T-helper 2 cell treated with Interferon-gamma antibody and Interleukin-4, amounts not matched to agents 5 μg/mL and 100 μg/mL, for 36 hours (primary cell): ENCODE data around the gene CSPG4.
A peak's percentile ranks its signal among the peaks of the same experiment; 100 is the strongest.
"Not testable (repeated sequence)": the region's sequence is repeated elsewhere in the genome, so short reads cannot be mapped to it uniquely, and the experiment has no call there.

ENCODE experiments used
- DNase-seq: peaks from one replicate; pipeline ENCODE4 v3.0.0; 2021; ENCODE audit warnings: low spot score
- H3K27ac Mint-ChIP-seq: one replicate; pipeline ENCODE4 v1.8.0; 2021; ENCODE audit warnings: mild to moderate bottlenecking, mixed read lengths
- H3K27me3 Mint-ChIP-seq: one replicate; pipeline ENCODE4 v1.8.0; 2021; ENCODE audit warnings: low read depth, mixed read lengths
- H3K36me3 Mint-ChIP-seq: one replicate; pipeline ENCODE4 v1.8.0; 2021; ENCODE audit warnings: low read depth, mixed read lengths
- H3K4me1 Mint-ChIP-seq: one replicate; pipeline ENCODE4 v1.8.0; 2021; ENCODE audit warnings: low read depth, mixed read lengths
- H3K4me3 Mint-ChIP-seq: one replicate; pipeline ENCODE4 v1.8.0; 2022; ENCODE audit warnings: mild to moderate bottlenecking, moderate library complexity, mixed read lengths
- H3K9me3 Mint-ChIP-seq: one replicate; pipeline ENCODE4 v1.8.0; 2021; ENCODE audit warnings: mixed read lengths

Gene CSPG4

GRCh38 chr15:75712668-75713337 is at the start of gene CSPG4:
Gene CSPG4, minus strand, starts transcription at chr15:75712848. Its CDS starts 93 bp downstream, at chr15:75712755.
- no peaks in the 10 kb centered on the region for H3K36me3 Mint-ChIP-seq
- no peak within 1 kb of the TSS for H3K27ac Mint-ChIP-seq
- peaks cover 23% of the 10 kb centered on the region for H3K27me3 Mint-ChIP-seq
- H3K9me3 Mint-ChIP-seq = no peaks in the 10 kb centered on the region
- H3K4me1 Mint-ChIP-seq = no peaks in the 10 kb centered on the region
- no peak for DNase-seq
- no peak within 1 kb of the TSS for H3K4me3 Mint-ChIP-seq

GRCh38 chr15:75762357-75762718 is 49.7 kb upstream of the CSPG4 start:
- not testable (repeated sequence) for H3K9me3 Mint-ChIP-seq, H3K27ac Mint-ChIP-seq, H3K4me3 Mint-ChIP-seq, H3K27me3 Mint-ChIP-seq, DNase-seq, H3K36me3 Mint-ChIP-seq
- peaks cover 20% of the 10 kb centered on the region for H3K4me1 Mint-ChIP-seq

- no peak for DNase-seq
- peaks cover 2% of the 10 kb centered on the region for H3K36me3 Mint-ChIP-seq
- H3K27ac Mint-ChIP-seq = no peak overlapping the region
- peaks cover 20% of the 10 kb centered on the region for H3K4me1 Mint-ChIP-seq
- H3K9me3 Mint-ChIP-seq = no peaks in the 10 kb centered on the region
- H3K4me3 Mint-ChIP-seq = no peak overlapping the region
- H3K27me3 Mint-ChIP-seq = peaks cover 4% of the 10 kb centered on the region
Measured at GRCh38 chr15:75761446-75762356, 49.1 kb upstream of the CSPG4 start.

GRCh38 chr15:75760704-75761435 is 48.2 kb upstream of the CSPG4 start:
- DNase-seq = no peak
- peaks cover 2% of the 10 kb centered on the region for H3K36me3 Mint-ChIP-seq
- H3K27me3 Mint-ChIP-seq = peaks cover 4% of the 10 kb centered on the region
- H3K4me1 Mint-ChIP-seq = peaks cover 20% of the 10 kb centered on the region
- no peak overlapping the region for H3K4me3 Mint-ChIP-seq
- H3K27ac Mint-ChIP-seq = peak overlapping the region; percentile 36
- H3K9me3 Mint-ChIP-seq = no peaks in the 10 kb centered on the region

DNA sequence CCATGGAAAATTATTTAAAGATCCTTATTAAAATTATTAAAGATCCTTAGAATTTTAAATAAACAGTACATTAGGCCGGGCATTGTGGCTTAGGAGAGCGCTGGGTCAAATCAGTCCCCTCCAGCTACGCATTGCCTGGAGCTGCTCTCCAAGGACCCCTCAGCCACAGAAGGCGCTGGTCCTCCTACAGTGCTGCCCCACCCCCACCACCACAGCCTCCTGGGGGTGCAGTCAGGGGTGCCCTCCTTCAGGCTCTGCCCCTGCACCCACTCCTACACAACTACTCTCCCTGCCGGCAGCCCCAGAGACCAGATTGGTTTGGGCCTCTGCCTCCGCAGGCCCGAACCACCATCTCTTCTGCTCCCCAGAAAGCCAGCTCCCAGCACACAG is 47.5 kb upstream of the CSPG4 start:
- not testable (repeated sequence) for DNase-seq, H3K9me3 Mint-ChIP-seq, H3K27me3 Mint-ChIP-seq, H3K27ac Mint-ChIP-seq, H3K4me3 Mint-ChIP-seq, H3K36me3 Mint-ChIP-seq
- H3K4me1 Mint-ChIP-seq = peaks cover 20% of the 10 kb centered on the region

DNA sequence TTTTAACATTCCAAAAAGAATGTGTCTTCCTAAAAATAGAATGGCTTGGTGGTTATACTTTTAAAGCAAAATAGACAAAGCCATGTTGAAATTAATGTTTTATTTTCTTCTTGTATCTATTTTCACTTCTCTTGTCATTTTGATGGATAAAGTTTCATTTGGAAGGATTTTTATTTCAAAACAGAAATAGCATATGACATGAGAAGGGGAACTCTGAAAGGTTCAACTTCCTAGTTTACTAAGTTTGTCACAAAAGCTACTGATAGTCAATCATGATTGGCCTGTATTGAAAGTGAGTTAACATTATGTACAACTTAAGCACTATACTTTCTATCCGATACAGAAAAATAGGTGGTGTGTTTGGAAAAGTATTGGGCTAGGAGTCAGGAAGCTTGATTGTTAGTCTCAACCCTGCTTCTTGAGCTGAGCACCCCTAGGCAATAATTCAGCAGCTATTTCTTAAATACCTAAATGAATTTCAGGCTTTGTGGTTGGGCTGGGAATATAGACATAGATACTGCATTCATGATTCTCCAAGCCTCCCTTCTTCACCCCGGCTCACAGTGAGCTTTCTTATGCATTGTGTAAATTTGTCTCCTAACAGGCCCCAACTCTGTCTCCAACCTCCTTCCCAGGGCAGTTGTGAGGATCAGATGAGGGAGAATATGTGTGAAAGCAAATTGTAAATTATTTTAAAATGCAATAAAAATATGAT is 46.9 kb upstream of the CSPG4 start:
- peaks cover 4% of the 10 kb centered on the region for H3K27me3 Mint-ChIP-seq

DNA sequence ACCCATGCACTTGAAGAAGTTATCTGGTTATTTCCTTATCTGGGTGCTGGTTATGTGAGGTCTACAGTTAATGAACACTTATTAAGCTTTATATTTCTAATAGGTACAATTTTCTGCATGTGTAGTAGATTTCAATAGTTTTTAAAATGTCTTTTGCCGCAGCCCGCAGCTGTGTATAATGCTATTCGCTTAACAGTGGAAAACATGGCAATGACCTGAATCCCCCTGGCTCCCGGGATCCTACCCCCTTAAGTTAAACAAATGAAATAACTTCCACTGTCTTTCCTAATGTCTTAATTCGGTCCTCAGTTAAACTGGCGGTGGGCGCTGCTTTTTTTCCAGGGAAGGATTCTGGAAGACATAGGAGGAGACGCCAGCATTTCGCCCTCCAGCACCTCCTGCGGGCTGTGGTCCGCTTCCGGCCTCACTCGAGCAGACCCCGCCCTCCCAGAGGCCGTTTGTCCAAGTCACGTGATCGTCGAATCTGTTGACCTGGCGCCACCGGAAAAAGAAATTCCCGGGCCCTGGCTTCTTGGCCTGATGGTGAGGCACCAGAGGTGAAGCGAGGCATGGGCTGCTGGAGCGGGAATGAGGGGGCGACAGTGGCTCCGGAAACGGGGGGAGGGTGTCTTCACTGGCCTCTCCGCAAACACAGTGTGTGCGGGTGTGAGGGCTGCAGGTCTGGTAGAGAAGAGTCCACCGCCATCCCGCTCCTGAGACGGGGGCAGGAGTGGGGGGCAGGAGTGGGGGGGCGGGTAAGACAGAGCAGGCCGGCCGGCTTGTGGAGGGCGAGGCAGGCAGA is 45.6 kb upstream of the CSPG4 start:
- Mint-ChIP-seq H3K9me3 (no peaks in the 10 kb centered on the region), H3K27ac (peak overlapping the region; percentile 94), H3K4me3 (peak overlapping the region; percentile 93), H3K4me1 (peaks cover 20% of the 10 kb centered on the region), H3K36me3 (peaks cover 2% of the 10 kb centered on the region), H3K27me3 (peaks cover 4% of the 10 kb centered on the region)
- DNase-seq = peak; percentile 72

More for the DNA sequence above, 46.9 kb upstream of the CSPG4 start:
- Mint-ChIP-seq H3K4me1 (peaks cover 20% of the 10 kb centered on the region), H3K9me3 (no peaks in the 10 kb centered on the region), H3K27ac (peak overlapping the region; percentile 94), H3K36me3 (peaks cover 2% of the 10 kb centered on the region), H3K4me3 (peak overlapping the region; percentile 93)
- no peak for DNase-seq

- H3K27me3 Mint-ChIP-seq, H3K9me3 Mint-ChIP-seq, H3K36me3 Mint-ChIP-seq, DNase-seq, H3K27ac Mint-ChIP-seq, H3K4me3 Mint-ChIP-seq: not testable (repeated sequence)
- H3K4me1 Mint-ChIP-seq = peaks cover 20% of the 10 kb centered on the region
Measured at GRCh38 chr15:75754871-75755270, 42.2 kb upstream of the CSPG4 start.

- Mint-ChIP-seq H3K27me3 (peaks cover 10% of the 10 kb centered on the region), H3K4me3 (no peak overlapping the region), H3K9me3 (no peaks in the 10 kb centered on the region), H3K36me3 (no peaks in the 10 kb centered on the region), H3K4me1 (peaks cover 14% of the 10 kb centered on the region), H3K27ac (no peak overlapping the region)
- DNase-seq = no peak
Measured at GRCh38 chr15:75753145-75753544, 40.5 kb upstream of the CSPG4 start.

- H3K4me3 Mint-ChIP-seq = no peak overlapping the region
- peaks cover 9% of the 10 kb centered on the region for H3K27me3 Mint-ChIP-seq
- no peak for DNase-seq
- H3K9me3 Mint-ChIP-seq = no peaks in the 10 kb centered on the region
- no peak overlapping the region for H3K27ac Mint-ChIP-seq
- H3K4me1 Mint-ChIP-seq = peaks cover 8% of the 10 kb centered on the region
- H3K36me3 Mint-ChIP-seq = no peaks in the 10 kb centered on the region
Measured at GRCh38 chr15:75751891-75752290, 39.2 kb upstream of the CSPG4 start.

- no peak overlapping the region for H3K27ac Mint-ChIP-seq
- no peak overlapping the region for H3K4me3 Mint-ChIP-seq
- no peak for DNase-seq
- peaks cover 8% of the 10 kb centered on the region for H3K4me1 Mint-ChIP-seq
- H3K9me3 Mint-ChIP-seq = no peaks in the 10 kb centered on the region
- no peaks in the 10 kb centered on the region for H3K36me3 Mint-ChIP-seq
- peaks cover 14% of the 10 kb centered on the region for H3K27me3 Mint-ChIP-seq
Measured at GRCh38 chr15:75751116-75751875, 38.6 kb upstream of the CSPG4 start.

- Mint-ChIP-seq H3K36me3 (no peaks in the 10 kb centered on the region), H3K27me3 (peaks cover 22% of the 10 kb centered on the region), H3K4me1 (peaks cover 8% of the 10 kb centered on the region), H3K27ac (no peak overlapping the region), H3K4me3 (no peak overlapping the region), H3K9me3 (no peaks in the 10 kb centered on the region)
- no peak for DNase-seq
Measured at GRCh38 chr15:75750261-75751050, 37.8 kb upstream of the CSPG4 start.
